Measurements from ENCODE around the gene OR5P2. TPM values are rescaled to one million over a fixed set of nuclear protein-coding genes. Genes with fewer than 3 reads are reported as not detected.
"Not testable (repeated sequence)": the region's sequence is repeated elsewhere in the genome, so short reads cannot be mapped to it uniquely, and the experiment has no call there.

Gene OR5P2
- total RNA-seq, 4 donors from 2014 or later = not detected

- Histone ChIP-seq H3K27ac (no peak overlapping the region), H3K4me3 (no peak overlapping the region), H3K36me3 (no peaks in the 10 kb centered on the region), H3K9me3 (no peaks in the 10 kb centered on the region), H3K4me1 (no peaks in the 10 kb centered on the region), H3K27me3 (no peaks in the 10 kb centered on the region)
- in situ Hi-C loops (cut with MboI; ENCODE audit: low sequenced_read_pairs in 4 of 4) = no loop called here
- intact Hi-C loops (cut with DNase I; ENCODE audit: low total_unique reads) = no loop called here
- ATAC-seq (no peak), DNase-seq (no peak)
- no peak for TF ChIP-seq CTCF (IDR thresholded peaks at IDR 0.05 in 4 of 5, conservative IDR thresholded peaks at IDR 0.05 in 1 of 5)
- TF ChIP-seq POLR2A (IDR thresholded peaks at IDR 0.05) = no peak
These were observed 36.8 kb upstream of the OR5P2 start for GRCh38 chr11:7833527-7833926.

DNA sequence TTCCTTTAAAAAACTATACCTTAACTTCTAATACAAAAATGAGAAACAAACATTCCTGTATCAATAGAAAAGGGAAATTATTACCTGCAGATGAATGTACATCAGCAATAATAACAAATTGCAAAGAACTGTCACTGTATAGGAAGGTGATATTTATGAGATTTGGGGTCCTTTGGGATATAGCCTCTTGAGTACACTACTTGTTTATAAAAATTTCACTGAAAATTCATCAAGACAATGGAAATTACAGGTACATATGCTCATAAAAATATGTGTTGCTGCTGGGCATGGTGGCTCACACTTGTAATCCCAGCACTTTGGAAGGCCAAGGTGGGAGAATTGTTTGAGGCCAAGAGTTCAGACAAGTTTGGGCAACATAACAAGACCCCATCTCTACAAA is 34.0 kb upstream of the OR5P2 start, which contains the start of gene OR5P3:
TSS of gene OR5P3 (minus strand) at position 101 of the 400 bp plus-strand sequence.
- TF ChIP-seq CTCF (IDR thresholded peaks at IDR 0.05 in 4 of 5, conservative IDR thresholded peaks at IDR 0.05 in 1 of 5) (no peak), POLR2A (IDR thresholded peaks at IDR 0.05) (no peak)
- Histone ChIP-seq H3K4me3 (no peak within 1 kb of the TSS), H3K27me3 (no peaks in the 10 kb centered on the region), H3K27ac (no peak within 1 kb of the TSS), H3K36me3 (no peaks in the 10 kb centered on the region), H3K4me1 (no peaks in the 10 kb centered on the region), H3K9me3 (no peaks in the 10 kb centered on the region)
- intact Hi-C loops (cut with DNase I; ENCODE audit: low total_unique reads) = no loop called here
- ATAC-seq (no peak), DNase-seq (no peak)
- in situ Hi-C loops (cut with MboI; ENCODE audit: low sequenced_read_pairs in 4 of 4) = no loop called here

DNA sequence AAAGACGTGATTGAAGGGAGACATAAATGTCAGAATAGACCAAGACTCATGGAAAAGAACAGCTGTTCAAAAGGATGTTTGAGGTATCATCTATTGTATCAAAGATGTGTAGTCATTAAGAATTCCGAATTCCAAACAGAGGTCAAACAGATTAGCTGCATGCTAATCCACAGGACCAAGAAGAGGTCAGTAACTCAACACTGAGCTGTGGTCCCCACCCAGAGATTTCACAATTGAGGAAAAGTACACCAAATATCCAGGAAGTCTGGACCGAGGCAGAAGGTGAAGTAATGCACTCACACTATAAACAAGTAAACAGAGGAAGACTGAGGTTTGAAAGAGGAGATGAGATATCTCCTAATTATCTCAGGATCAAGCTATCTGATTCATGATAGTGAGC is 29.6 kb upstream of the OR5P2 start:
- intact Hi-C loops (cut with DNase I; ENCODE audit: low total_unique reads) = no loop called here
- no peak for TF ChIP-seq CTCF (IDR thresholded peaks at IDR 0.05 in 4 of 5, conservative IDR thresholded peaks at IDR 0.05 in 1 of 5)
- TF ChIP-seq POLR2A (IDR thresholded peaks at IDR 0.05) = no peak

DNA sequence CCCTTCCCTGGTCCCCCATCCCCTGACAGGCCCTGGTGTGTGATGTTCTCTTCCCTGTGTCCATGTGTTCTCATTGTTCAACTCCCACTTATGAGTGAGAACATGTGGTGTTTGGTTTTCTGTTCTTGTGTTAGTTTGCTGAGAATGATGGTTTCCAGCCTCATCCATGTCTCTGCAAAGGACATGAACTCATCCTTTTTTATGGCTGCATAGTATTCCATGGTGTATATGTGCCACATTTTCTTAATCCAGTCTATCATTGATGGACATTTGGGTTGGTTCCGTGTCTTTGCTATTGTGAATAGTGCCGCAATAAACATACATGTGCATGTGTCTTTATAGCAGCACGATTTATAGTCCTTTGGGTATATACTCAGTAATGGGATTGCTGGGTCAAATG is 23.7 kb upstream of the OR5P2 start:
- H3K9me3 ChIP-seq; ATAC-seq; DNase-seq; intact Hi-C loops (cut with DNase I; ENCODE audit: low total_unique reads); H3K36me3 ChIP-seq; H3K4me3 ChIP-seq; in situ Hi-C loops (cut with MboI; ENCODE audit: low sequenced_read_pairs in 4 of 4); H3K4me1 ChIP-seq; H3K27ac ChIP-seq; H3K27me3 ChIP-seq: not testable (repeated sequence)

More for the DNA sequence above, 29.6 kb upstream of the OR5P2 start:
- no peak for DNase-seq
- Histone ChIP-seq H3K27me3 (no peaks in the 10 kb centered on the region), H3K36me3 (no peaks in the 10 kb centered on the region), H3K4me1 (no peaks in the 10 kb centered on the region), H3K27ac (no peak overlapping the region), H3K4me3 (no peak overlapping the region), H3K9me3 (no peaks in the 10 kb centered on the region)
- in situ Hi-C loops (cut with MboI; ENCODE audit: low sequenced_read_pairs in 4 of 4) = no loop called here
- no peak for ATAC-seq

DNA sequence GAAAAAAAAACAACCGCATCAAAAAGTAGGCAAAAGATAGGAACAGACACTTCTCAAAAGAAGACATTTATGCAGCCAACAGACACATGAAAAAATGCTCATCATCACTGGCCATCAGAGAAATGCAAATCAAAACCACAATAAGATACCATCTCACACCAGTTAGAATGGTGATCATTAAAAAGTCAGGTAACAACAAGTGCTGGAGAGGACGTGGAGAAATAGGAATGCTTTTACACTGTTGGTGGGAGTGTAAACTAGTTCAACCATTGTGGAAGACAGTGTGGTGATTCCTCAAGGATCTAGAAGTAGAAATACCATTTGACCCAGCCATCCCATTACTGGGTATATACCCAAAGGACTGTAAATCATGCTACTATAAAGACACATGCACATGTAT is 18.2 kb upstream of the OR5P2 start:
- DNase-seq; H3K9me3 ChIP-seq; H3K4me1 ChIP-seq; H3K36me3 ChIP-seq; H3K27me3 ChIP-seq; intact Hi-C loops (cut with DNase I; ENCODE audit: low total_unique reads); ATAC-seq; in situ Hi-C loops (cut with MboI; ENCODE audit: low sequenced_read_pairs in 4 of 4); H3K27ac ChIP-seq; H3K4me3 ChIP-seq: not testable (repeated sequence)

DNA sequence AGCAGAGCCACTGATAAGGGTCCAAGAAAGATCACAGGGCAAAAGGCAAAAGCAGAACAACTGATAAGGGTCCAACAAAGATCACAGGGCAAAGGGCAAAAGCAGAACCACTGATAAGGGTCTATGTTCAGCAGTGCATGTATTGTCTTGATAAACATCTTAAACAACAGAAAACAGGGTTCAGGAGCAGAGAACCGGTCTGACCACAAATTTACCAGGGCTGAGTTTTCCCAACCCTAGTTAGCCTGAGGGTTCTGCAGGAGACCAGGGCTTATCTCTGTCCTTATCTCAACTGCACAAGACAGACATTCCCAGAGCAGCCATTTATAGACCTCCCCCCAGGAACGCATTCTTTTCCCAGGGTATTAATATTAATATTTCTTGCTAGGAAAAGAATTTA is 13.6 kb upstream of the OR5P2 start:
- H3K36me3 ChIP-seq; DNase-seq; H3K27ac ChIP-seq; H3K9me3 ChIP-seq; ATAC-seq; intact Hi-C loops (cut with DNase I; ENCODE audit: low total_unique reads); in situ Hi-C loops (cut with MboI; ENCODE audit: low sequenced_read_pairs in 4 of 4); H3K4me3 ChIP-seq; H3K27me3 ChIP-seq; H3K4me1 ChIP-seq: not testable (repeated sequence)
